ENCODE measurements around the gene ZNF554.
"Not testable (repeated sequence)": the region's sequence is repeated elsewhere in the genome, so short reads cannot be mapped to it uniquely, and the experiment has no call there.

The ZNF554 gene

DNA sequence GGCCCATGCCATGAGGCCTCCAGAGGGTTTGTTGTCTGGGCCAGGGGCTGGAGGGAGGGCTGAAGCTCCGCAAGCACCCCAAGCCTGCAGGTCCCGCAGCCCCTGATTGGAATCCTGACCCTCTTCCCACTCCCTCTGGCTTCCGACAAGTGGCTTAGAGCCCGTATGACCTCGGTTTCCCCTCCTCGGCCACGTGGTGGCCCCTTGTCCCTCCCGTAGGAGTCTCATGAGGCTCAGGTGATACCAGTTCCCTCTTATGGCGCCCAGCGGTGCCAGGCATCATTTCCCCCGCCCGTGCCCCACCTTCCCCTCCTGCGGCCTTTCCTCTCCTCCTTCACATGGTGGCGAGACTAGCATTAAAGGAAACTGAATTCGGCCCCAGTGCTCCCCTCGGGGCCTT is 28.2 kb upstream of the ZNF554 start:
- DNase-seq: no peak

- no peak for DNase-seq
Observed at GRCh38 chr19:2791876-2792275, 27.8 kb upstream of the ZNF554 start.

DNA sequence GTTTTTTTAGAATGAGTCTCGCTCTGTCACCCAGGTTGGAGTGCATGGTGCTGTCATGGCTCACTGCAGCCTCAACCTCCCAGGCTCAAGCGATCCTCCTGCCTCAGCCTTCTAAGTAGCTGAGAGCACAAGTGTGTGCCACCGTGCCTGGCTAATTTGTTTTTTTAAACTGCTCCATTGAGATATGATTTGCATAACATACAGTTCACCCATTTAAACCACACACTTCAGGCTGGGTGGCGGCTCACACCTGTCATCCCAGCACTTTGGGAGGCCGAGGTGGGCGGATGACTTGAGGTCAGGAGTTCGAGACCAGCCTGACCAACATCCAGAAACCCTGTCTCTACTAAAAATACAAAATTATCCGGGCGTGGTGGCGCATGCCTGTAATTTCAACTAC is 27.0 kb upstream of the ZNF554 start:
- DNase-seq: not testable (repeated sequence)

DNA sequence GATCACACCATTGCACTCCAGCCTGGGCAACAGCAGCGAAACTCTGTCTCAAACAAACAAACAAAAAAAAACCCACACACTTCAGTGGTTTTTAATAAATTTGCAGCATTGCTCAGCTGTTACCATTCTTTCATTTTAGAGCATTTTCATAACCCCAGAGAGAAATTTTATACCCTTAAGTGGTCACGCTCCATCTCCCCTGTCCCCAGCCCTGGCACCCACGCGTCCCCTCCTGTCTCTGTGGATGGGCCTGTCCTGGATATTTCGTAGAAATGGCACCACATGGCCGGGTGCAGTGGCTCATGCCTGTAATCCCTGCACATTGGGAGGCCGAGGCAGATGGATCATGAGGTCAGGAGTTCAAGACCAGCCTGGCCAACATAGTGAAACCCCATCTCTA is 26.5 kb upstream of the ZNF554 start:
- no peak for DNase-seq

GRCh38 chr19:2793577-2793976 is 26.1 kb upstream of the ZNF554 start:
- DNase-seq: no peak

- no peak for DNase-seq
Observed at GRCh38 chr19:2795827-2796658, 23.6 kb upstream of the ZNF554 start.

DNA sequence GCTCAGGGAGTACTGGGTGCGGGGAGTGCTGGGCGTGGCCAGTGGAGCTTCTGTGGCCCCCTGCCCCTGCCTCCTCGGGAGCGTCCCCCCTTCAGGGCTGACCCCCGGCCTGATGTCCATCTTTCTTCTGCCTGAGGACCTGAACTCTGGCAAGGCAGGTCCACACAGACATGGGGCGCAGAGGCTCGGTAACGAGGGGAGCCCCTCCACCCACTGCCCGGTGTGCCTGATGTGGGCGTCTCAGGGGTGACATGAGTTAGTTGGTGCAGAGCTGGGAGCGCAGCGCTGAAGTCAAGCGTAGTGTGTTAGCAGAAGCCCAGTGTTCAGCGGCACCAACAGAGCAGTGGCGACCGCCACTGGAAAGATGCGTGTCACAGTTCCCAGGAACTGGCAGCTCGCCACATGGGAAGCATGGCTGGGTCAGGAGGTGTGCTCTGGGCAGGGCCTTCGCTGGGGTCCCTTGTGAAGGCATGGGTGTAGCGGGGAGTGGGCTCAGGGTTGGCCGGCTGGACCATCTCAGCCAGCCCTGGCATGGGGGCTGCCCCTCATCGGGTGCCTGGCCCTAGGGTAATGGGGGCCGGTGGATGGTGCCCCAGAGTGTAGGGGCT is 22.9 kb upstream of the ZNF554 start:
- DNase-seq: no peak

- no peak for DNase-seq
Observed at GRCh38 chr19:2797280-2797679, 22.4 kb upstream of the ZNF554 start.

- no peak for DNase-seq
Observed at GRCh38 chr19:2798158-2798685, 21.4 kb upstream of the ZNF554 start.

DNA sequence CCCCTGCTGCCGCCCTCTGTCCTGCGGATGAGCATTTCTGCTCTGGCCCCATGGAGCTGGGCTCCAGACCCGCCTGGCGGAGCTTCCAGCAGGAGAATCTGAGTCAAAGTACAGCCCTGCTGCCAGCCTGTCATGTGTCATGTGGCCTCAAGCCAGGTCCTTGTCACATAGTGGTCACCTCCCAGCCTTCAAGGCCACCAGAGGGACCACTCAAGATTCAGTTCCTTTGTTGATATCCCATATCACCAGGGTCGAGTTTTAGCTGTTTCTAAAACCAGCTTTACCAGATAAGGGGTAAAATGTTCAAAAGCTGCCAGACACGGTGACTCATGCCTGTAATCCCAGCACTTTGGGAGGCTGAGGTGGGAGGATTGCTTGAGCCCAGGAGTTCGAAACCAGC is 20.9 kb upstream of the ZNF554 start:
- no peak for DNase-seq

GRCh38 chr19:2799273-2800020 is 20.2 kb upstream of the ZNF554 start:
- DNase-seq: no peak

- DNase-seq: no peak
Observed at GRCh38 chr19:2800506-2800905, 19.2 kb upstream of the ZNF554 start.

DNA sequence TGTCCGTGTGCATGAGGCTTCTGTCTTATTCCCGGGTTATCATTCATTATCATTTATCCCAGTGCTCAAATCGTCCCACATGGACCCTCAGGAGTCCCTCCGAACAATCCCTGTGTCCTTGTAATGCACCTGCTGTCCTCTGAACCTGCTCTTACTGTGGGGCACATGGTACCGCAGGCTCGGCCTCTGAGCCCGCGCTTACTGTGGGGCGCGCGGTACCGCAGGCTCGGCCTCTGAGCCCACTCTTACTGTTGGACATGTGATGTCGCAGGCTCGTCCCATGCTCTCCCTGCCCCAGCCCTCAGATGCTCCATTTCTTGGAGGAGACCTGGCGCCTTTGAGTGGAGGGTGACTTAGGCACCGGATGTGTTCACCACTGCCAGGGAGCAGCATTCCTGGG is 16.8 kb upstream of the ZNF554 start:
- no peak for DNase-seq

GRCh38 chr19:2803486-2804155 is 16.0 kb upstream of the ZNF554 start:
- no peak for DNase-seq

GRCh38 chr19:2804156-2805004 is 15.3 kb upstream of the ZNF554 start:
- DNase-seq: no peak

DNA sequence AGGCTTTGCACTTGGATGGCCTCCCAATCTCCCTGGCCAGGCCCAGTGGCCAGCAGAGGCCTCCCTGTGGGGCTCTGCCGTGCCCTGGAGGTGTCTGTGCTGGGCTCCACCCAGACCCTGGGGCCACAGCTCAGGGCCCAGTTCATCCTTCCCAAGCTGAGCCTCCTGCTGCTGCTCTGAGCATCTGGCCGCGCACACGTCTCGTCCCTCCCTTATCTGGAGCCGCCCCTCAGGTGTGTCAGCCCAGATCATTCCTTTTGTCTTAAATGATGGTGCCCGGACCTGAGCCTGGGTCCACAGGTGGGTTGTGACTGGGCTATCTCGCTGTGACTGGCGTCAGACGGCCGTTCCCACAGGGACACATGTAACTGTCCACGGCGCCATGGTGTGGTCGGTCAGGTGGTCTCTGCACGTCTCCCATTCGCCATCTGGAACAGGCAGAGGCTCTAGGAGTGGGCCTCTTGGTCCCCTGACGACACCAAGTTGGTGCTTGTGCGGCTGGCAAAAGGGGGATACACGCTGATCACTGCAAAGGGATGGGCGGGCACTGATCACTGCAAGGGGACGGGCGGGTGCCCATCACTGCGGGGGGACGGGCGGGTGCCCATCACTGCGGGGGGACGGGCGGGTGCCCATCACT is 14.3 kb upstream of the ZNF554 start:
- DNase-seq: no peak

DNA sequence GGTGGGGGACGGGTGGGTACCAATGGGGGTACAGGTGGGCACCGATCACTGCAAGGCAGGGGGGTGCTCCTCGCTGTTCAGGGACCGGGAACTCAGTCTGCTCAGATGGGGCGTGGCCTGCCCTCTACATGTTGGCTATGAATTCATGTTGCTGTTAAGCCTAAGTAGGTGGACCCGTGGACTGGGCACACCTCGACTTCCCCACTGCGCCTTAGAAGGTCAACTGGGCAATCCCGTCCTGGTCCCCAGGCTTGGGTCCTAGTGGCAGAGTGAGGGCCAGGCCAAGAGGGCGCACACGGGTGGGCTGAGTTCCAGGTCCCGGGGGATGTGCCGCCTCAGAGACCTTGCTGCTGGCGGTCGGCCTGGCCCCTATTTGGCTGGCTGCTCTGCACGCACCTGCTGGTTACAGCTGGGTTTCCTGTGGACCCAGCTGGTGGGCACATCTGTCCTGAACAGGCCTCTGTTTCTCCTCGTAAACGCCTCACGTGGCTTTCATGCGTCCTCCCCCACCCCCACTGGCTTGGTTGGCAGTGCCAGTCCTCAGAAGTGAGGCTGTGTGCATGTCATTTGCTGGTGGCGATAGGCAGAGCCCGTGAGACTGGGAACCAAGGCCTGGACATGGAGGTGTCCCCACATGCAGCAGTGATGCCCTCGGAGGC is 13.5 kb upstream of the ZNF554 start:
- DNase-seq: no peak

DNA sequence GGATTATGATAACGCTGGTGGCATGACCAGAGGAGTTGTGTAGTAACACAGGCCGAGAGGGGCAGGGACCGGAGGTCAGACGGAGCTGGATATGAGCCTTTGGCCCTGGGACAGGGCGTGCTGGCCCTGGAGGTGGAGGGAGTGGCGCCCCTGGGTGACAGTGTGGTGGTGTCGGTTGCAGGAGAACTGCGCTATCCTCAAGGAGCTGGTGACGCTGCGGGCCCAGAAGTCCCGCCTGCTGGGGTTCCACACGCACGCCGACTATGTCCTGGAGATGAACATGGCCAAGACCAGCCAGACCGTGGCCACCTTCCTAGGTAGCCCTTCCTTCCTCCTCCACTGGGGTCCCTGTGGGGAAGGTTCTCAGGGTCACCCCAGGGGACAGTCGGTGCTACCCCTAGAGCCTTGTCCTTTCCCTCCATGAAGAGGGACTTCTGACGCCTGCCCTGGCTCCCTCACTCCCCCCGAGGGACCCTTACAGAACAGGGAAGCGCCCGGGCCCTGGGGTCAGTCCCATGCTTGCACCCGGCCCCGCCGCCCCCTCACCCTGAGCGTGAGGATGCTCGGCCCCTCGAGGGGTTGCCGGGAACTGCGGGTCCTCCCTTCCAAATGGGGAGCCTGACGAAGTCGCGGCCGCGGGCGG is 12.8 kb upstream of the ZNF554 start:
- no peak for DNase-seq

- DNase-seq: no peak
Observed at GRCh38 chr19:2807379-2808128, 12.1 kb upstream of the ZNF554 start.
